CD4-positive, alpha-beta T cell (primary cell): Measurements from ENCODE around the gene FAM72B. TPM values are rescaled to one million over a fixed set of nuclear protein-coding genes. Genes with fewer than 3 reads are reported as not detected.
"Not testable (repeated sequence)": the region's sequence is repeated elsewhere in the genome, so short reads cannot be mapped to it uniquely, and the experiment has no call there.

Experiments
- ATAC-seq: fragments of 200-7000 bp; cut with Tn5 transposase; one replicate; pipeline ENCODE4 v1.10.0; 2022; ENCODE audit warnings: mild to moderate bottlenecking; ENCODE audit not compliant: poor library complexity
- CTCF ChIA-PET: fragments of 350-600 bp; sonication (Branson Sonifier 250); formaldehyde crosslinking; loops from one replicate; lab custom pipeline; 2021; ENCODE audit warnings: antibody characterized with exemption, inconsistent platforms; lab: Charles Lee
- POLR2A ChIA-PET: fragments of 350-600 bp; sonication (Branson Sonifier 250); formaldehyde crosslinking; loops from one replicate; lab custom pipeline; 2021; ENCODE audit warnings: antibody characterized with exemption, inconsistent platforms; lab: Charles Lee
- DNase-seq, 14 experiments: peaks; one replicate each; pipeline ENCODE4 v3.0.0-alpha.2; 2013 to 2020; ENCODE audit warnings: mixed read lengths in 2 of 14
- H3K27ac ChIP-seq, 2 donors: one replicate each; pipeline versions ENCODE4 v1.5.1 to v1.7.0; 2013; ENCODE audit warnings: low read length in 2 of 2, low read depth in 1 of 2, mild to moderate bottlenecking in 1 of 2
- H3K27me3 ChIP-seq, 2 experiments: 1 replicate in 1 of 2; 2 replicates in 1 of 2; pipeline versions ENCODE4 v1.6.1 to v1.7.0; 2013; ENCODE audit warnings: low read length in 2 of 2, control low read depth in 1 of 2, mild to moderate bottlenecking in 1 of 2, moderate library complexity in 1 of 2; ENCODE audit not compliant: insufficient read depth in 2 of 2, control insufficient read depth in 1 of 2
- H3K36me3 ChIP-seq: one replicate; pipeline ENCODE4 v1.6.1; 2013; ENCODE audit warnings: low read length, control low read depth; ENCODE audit not compliant: insufficient read depth
- H3K4me1 ChIP-seq: one replicate; pipeline ENCODE4 v1.6.1; 2013; ENCODE audit warnings: low read length, control low read depth; ENCODE audit not compliant: insufficient read depth
- H3K4me3 ChIP-seq: one replicate; pipeline ENCODE4 v1.5.1; 2013; ENCODE audit warnings: mild to moderate bottlenecking, low read length, moderate library complexity
- H3K9me3 ChIP-seq, 2 experiments: 1 replicate in 1 of 2; 2 replicates in 1 of 2; pipeline versions ENCODE4 v1.6.1 to v1.7.0; 2013; ENCODE audit warnings: low read length in 2 of 2, mild to moderate bottlenecking in 2 of 2, control low read depth in 1 of 2, moderate library complexity in 1 of 2; ENCODE audit not compliant: control insufficient read depth in 1 of 2, insufficient read depth in 1 of 2
- H3K27ac Mint-ChIP-seq: one replicate; pipeline ENCODE4 v1.8.0; 2020; ENCODE audit warnings: mixed read lengths
- H3K27me3 Mint-ChIP-seq: one replicate; pipeline ENCODE4 v1.8.0; 2021; ENCODE audit warnings: mixed read lengths
- H3K36me3 Mint-ChIP-seq: one replicate; pipeline ENCODE4 v1.8.0; 2021; ENCODE audit warnings: low read depth, mixed read lengths
- H3K4me1 Mint-ChIP-seq: one replicate; pipeline ENCODE4 v1.8.0; 2021; ENCODE audit warnings: low read depth, mixed read lengths
- H3K4me3 Mint-ChIP-seq: one replicate; pipeline ENCODE4 v1.8.0; 2020; ENCODE audit warnings: mild to moderate bottlenecking, mixed read lengths
- H3K9me3 Mint-ChIP-seq: one replicate; pipeline ENCODE4 v1.8.0; 2020; ENCODE audit warnings: mixed read lengths
- intact Hi-C, 2 experiments: fragments of 100-400 bp; cut with DNase I in 1 of 2; cut with micrococcal nuclease in 1 of 2; formaldehyde crosslinking; loops; one replicate each; pipeline versions ENCODE4 v1.15.1 to v1.9.0; 2023 to 2025; cut with DNase I, micrococcal nuclease
- total RNA-seq, 174 experiments: library from RNA in 2 of 174; stranded (reverse) in 2 of 174; gene quantifications; one replicate each; pipeline ENCODE4 v1.2.3 and lab custom pipeline; 2021 to 2026

Gene FAM72B
- total RNA-seq, 2 experiments from 2014 or later, result 0.47 to 1.1 TPM

GRCh38 chr1:121224714-121225113, 40.6 kb upstream of the FAM72B start:
- H3K4me3 ChIP-seq, intact Hi-C loops, H3K4me1 Mint-ChIP-seq, H3K9me3 Mint-ChIP-seq, CTCF ChIA-PET, H3K4me1 ChIP-seq, POLR2A ChIA-PET, ATAC-seq, H3K36me3 Mint-ChIP-seq, H3K9me3 ChIP-seq, H3K27me3 ChIP-seq, H3K27me3 Mint-ChIP-seq, H3K36me3 ChIP-seq, H3K27ac ChIP-seq, H3K27ac Mint-ChIP-seq, DNase-seq, H3K4me3 Mint-ChIP-seq: not testable (repeated sequence)

GRCh38 chr1:121221770-121222169, 37.6 kb upstream of the FAM72B start:
- CTCF ChIA-PET, H3K4me3 ChIP-seq, H3K36me3 ChIP-seq, H3K4me1 ChIP-seq, POLR2A ChIA-PET, H3K27ac Mint-ChIP-seq, H3K27ac ChIP-seq, H3K27me3 ChIP-seq, intact Hi-C loops, H3K4me3 Mint-ChIP-seq, H3K4me1 Mint-ChIP-seq, H3K36me3 Mint-ChIP-seq, H3K27me3 Mint-ChIP-seq, H3K9me3 Mint-ChIP-seq, H3K9me3 ChIP-seq, ATAC-seq: not testable (repeated sequence)
- DNase-seq, result peak in 1 of 14 experiments; percentile 1

- H3K9me3 Mint-ChIP-seq, intact Hi-C loops, CTCF ChIA-PET, H3K4me3 Mint-ChIP-seq, H3K36me3 Mint-ChIP-seq, H3K36me3 ChIP-seq, H3K27me3 ChIP-seq, H3K27me3 Mint-ChIP-seq, H3K4me3 ChIP-seq, H3K4me1 Mint-ChIP-seq, DNase-seq, H3K27ac ChIP-seq, H3K4me1 ChIP-seq, H3K9me3 ChIP-seq, ATAC-seq, H3K27ac Mint-ChIP-seq, POLR2A ChIA-PET: not testable (repeated sequence)
These were observed 32.5 kb upstream of the FAM72B start for GRCh38 chr1:121216676-121217075.

GRCh38 chr1:121215699-121216417, 31.7 kb upstream of the FAM72B start:
- H3K27me3 ChIP-seq, H3K9me3 Mint-ChIP-seq, intact Hi-C loops, H3K4me1 Mint-ChIP-seq, H3K27me3 Mint-ChIP-seq, H3K36me3 Mint-ChIP-seq, ATAC-seq, H3K4me3 ChIP-seq, CTCF ChIA-PET, H3K9me3 ChIP-seq, H3K27ac ChIP-seq, H3K4me1 ChIP-seq, H3K36me3 ChIP-seq, H3K4me3 Mint-ChIP-seq, H3K27ac Mint-ChIP-seq, POLR2A ChIA-PET, DNase-seq: not testable (repeated sequence)

- H3K4me3 Mint-ChIP-seq, H3K4me1 ChIP-seq, H3K36me3 Mint-ChIP-seq, H3K9me3 ChIP-seq, H3K4me1 Mint-ChIP-seq, H3K36me3 ChIP-seq, H3K4me3 ChIP-seq, H3K27ac Mint-ChIP-seq, intact Hi-C loops, ATAC-seq, H3K9me3 Mint-ChIP-seq, DNase-seq, H3K27me3 ChIP-seq, CTCF ChIA-PET, H3K27ac ChIP-seq, POLR2A ChIA-PET, H3K27me3 Mint-ChIP-seq: not testable (repeated sequence)
These were observed 30.5 kb upstream of the FAM72B start for GRCh38 chr1:121214544-121215156.

GRCh38 chr1:121213491-121213890, 29.4 kb upstream of the FAM72B start:
- H3K9me3 ChIP-seq, H3K27ac ChIP-seq, H3K9me3 Mint-ChIP-seq, H3K36me3 ChIP-seq, H3K27me3 Mint-ChIP-seq, DNase-seq, H3K4me1 ChIP-seq, H3K4me3 Mint-ChIP-seq, intact Hi-C loops, ATAC-seq, H3K4me3 ChIP-seq, H3K36me3 Mint-ChIP-seq, CTCF ChIA-PET, H3K4me1 Mint-ChIP-seq, H3K27ac Mint-ChIP-seq, H3K27me3 ChIP-seq, POLR2A ChIA-PET: not testable (repeated sequence)

- H3K27ac Mint-ChIP-seq, POLR2A ChIA-PET, H3K4me3 Mint-ChIP-seq: not testable (repeated sequence)
These were observed 26.6 kb upstream of the FAM72B start for GRCh38 chr1:121210778-121211177.

More at GRCh38 chr1:121210778-121211177, 26.6 kb upstream of the FAM72B start:
- H3K27ac ChIP-seq, H3K9me3 ChIP-seq, DNase-seq, intact Hi-C loops, H3K36me3 ChIP-seq, H3K27me3 Mint-ChIP-seq, H3K9me3 Mint-ChIP-seq, H3K4me1 Mint-ChIP-seq, H3K36me3 Mint-ChIP-seq, H3K27me3 ChIP-seq, H3K4me1 ChIP-seq, ATAC-seq, CTCF ChIA-PET, H3K4me3 ChIP-seq: not testable (repeated sequence)
